ENCODE measurements around the gene TAAR8.

GRCh38 chr6:132505158-132505557 is 47.3 kb upstream of the TAAR8 start:
- TF ChIP-seq POLR2AphosphoS5 (IDR thresholded peaks at IDR 0.05; ENCODE audit: low read depth) (no peak), CTCF (conservative IDR thresholded peaks at IDR 0.05; ENCODE audit: low read depth in 2 of 2) (no peak), EZH2 (IDR thresholded peaks at IDR 0.05; ENCODE audit: low read depth, unreplicated experiment) (no peak)
